Type B pancreatic cell (in vitro differentiated cells): ENCODE measurements around the gene SLC29A3. TPM values are rescaled to one million over a fixed set of nuclear protein-coding genes. Genes with fewer than 3 reads are reported as not detected.

Experiments used
- DNase-seq: peaks from one replicate; pipeline ENCODE4 v3.0.0; 2021; ENCODE audit warnings: mixed read lengths; ENCODE audit not compliant: unreplicated experiment; ENCODE audit errors: extremely low spot score
- H3K27ac Mint-ChIP-seq: 2 replicates; pipeline ENCODE4 v1.8.0; 2021; ENCODE audit warnings: mild to moderate bottlenecking, mixed read lengths
- H3K27me3 Mint-ChIP-seq: 2 replicates; pipeline ENCODE4 v1.8.0; 2021; ENCODE audit warnings: mixed read lengths
- H3K36me3 Mint-ChIP-seq: 2 replicates; pipeline ENCODE4 v1.8.0; 2021; ENCODE audit warnings: mixed read lengths
- H3K4me1 Mint-ChIP-seq: one replicate; pipeline ENCODE4 v1.8.0; 2021; ENCODE audit warnings: mixed read lengths; ENCODE audit not compliant: unreplicated experiment
- H3K4me3 Mint-ChIP-seq: 2 replicates; pipeline ENCODE4 v1.8.0; 2021; ENCODE audit warnings: mild to moderate bottlenecking, mixed read lengths
- H3K9me3 Mint-ChIP-seq: 2 replicates; pipeline ENCODE4 v1.8.0; 2021; ENCODE audit warnings: mixed read lengths
- CTCF ChIP-seq: fragments of 200-600 bp; sonication (generic); conservative IDR thresholded peaks from 2 replicates; pipeline ENCODE4 v1.5.0; 2021; ENCODE audit warnings: antibody characterized with exemption, mild to moderate bottlenecking
- total RNA-seq: library from RNA; stranded (reverse); gene quantifications from 2 replicates; pipeline ENCODE4 v1.2.1, GENCODE V29; 2021; ENCODE audit warnings: low replicate concordance

The SLC29A3 gene
- total RNA-seq, 1 donor from 2014 or later, result 8.8 TPM

GRCh38 chr10:71297343-71297742 lies 21.7 kb upstream of the SLC29A3 start:
- H3K36me3 Mint-ChIP-seq, result peaks cover 4% of the 10 kb centered on the region
- H3K27ac Mint-ChIP-seq, result no peak overlapping the region
- H3K4me1 Mint-ChIP-seq, result no peaks in the 10 kb centered on the region
- no peaks in the 10 kb centered on the region for H3K9me3 Mint-ChIP-seq
- DNase-seq, result no peak
- H3K4me3 Mint-ChIP-seq, result no peak overlapping the region
- no peak for TF ChIP-seq CTCF
- no peaks in the 10 kb centered on the region for H3K27me3 Mint-ChIP-seq

GRCh38 chr10:71299071-71299785 lies 19.8 kb upstream of the SLC29A3 start:
- no peak overlapping the region for H3K4me3 Mint-ChIP-seq
- DNase-seq, result no peak
- peaks cover 3% of the 10 kb centered on the region for H3K27me3 Mint-ChIP-seq
- no peak for TF ChIP-seq CTCF
- peaks cover 3% of the 10 kb centered on the region for H3K36me3 Mint-ChIP-seq
- no peaks in the 10 kb centered on the region for H3K4me1 Mint-ChIP-seq
- H3K9me3 Mint-ChIP-seq, result no peaks in the 10 kb centered on the region
- peak overlapping the region; percentile 7 for H3K27ac Mint-ChIP-seq

GRCh38 chr10:71300555-71301370 lies 18.3 kb upstream of the SLC29A3 start:
- Mint-ChIP-seq H3K4me1 (no peaks in the 10 kb centered on the region), H3K36me3 (peaks cover 3% of the 10 kb centered on the region)
- TF ChIP-seq CTCF, result no peak

GRCh38 chr10:71301371-71301916 lies 17.6 kb upstream of the SLC29A3 start:
- H3K27ac Mint-ChIP-seq, result no peak overlapping the region
- peaks cover 3% of the 10 kb centered on the region for H3K36me3 Mint-ChIP-seq
- no peak for TF ChIP-seq CTCF
- peaks cover 3% of the 10 kb centered on the region for H3K27me3 Mint-ChIP-seq
- no peaks in the 10 kb centered on the region for H3K9me3 Mint-ChIP-seq
- H3K4me1 Mint-ChIP-seq, result no peaks in the 10 kb centered on the region
- no peak for DNase-seq
- no peak overlapping the region for H3K4me3 Mint-ChIP-seq

More at GRCh38 chr10:71300555-71301370, 18.3 kb upstream of the SLC29A3 start:
- DNase-seq, result no peak
- Mint-ChIP-seq H3K27me3 (peaks cover 3% of the 10 kb centered on the region), H3K27ac (no peak overlapping the region), H3K9me3 (no peaks in the 10 kb centered on the region), H3K4me3 (no peak overlapping the region)

- no peak for TF ChIP-seq CTCF
- Mint-ChIP-seq H3K4me1 (peaks cover 6% of the 10 kb centered on the region), H3K36me3 (peaks cover 3% of the 10 kb centered on the region), H3K4me3 (no peak overlapping the region), H3K27ac (no peak overlapping the region), H3K27me3 (peaks cover 3% of the 10 kb centered on the region), H3K9me3 (no peaks in the 10 kb centered on the region)
- DNase-seq, result no peak
Measured at GRCh38 chr10:71302451-71302850, 16.6 kb upstream of the SLC29A3 start.
